Bronchial epithelial cell (primary cell): ENCODE results near the gene ZFP69B. TPM values are rescaled to one million over a fixed set of nuclear protein-coding genes. Genes with fewer than 3 reads are reported as not detected.

Experiments used
- DNase-seq: peaks from one replicate; pipeline ENCODE4 v3.0.0-alpha.2; 2010; ENCODE audit warnings: low read depth
- FAIRE-seq: peaks from 2 replicates; lab custom pipeline; 2011; peaks lifted over from hg19 to GRCh38; lab: Jason Lieb, UNC
- H3K27me3 ChIP-seq: 2 replicates; pipeline ENCODE4 v1.5.1; 2011; ENCODE audit warnings: low read length; ENCODE audit not compliant: control insufficient read depth, insufficient read depth
- H3K36me3 ChIP-seq: 2 replicates; pipeline ENCODE4 v1.5.1; 2011; ENCODE audit warnings: low read length; ENCODE audit not compliant: control insufficient read depth, insufficient read depth
- H3K4me3 ChIP-seq: 2 replicates; pipeline ENCODE4 v1.5.1; 2011; ENCODE audit warnings: mild to moderate bottlenecking, low read depth, low read length, control low read depth
- CTCF ChIP-seq: IDR thresholded peaks from 2 replicates; pipeline ENCODE4 v1.5.1; 2011; ENCODE audit warnings: mild to moderate bottlenecking, moderate library complexity, low read length, control low read depth, inconsistent platforms; ENCODE audit not compliant: insufficient read depth, severe bottlenecking
- total RNA-seq: library from RNA; depleted of rRNA; stranded (reverse); fragments of >200 nt; gene quantifications from 2 replicates; pipeline ENCODE4 v1.2.1, GENCODE V29; 2014

Gene ZFP69B
- total RNA-seq: 1.6 and 2.6 TPM in 2 replicates

- FAIRE-seq: no peak
- H3K27me3 ChIP-seq: no peaks in the 10 kb centered on the region
- H3K36me3 ChIP-seq: no peaks in the 10 kb centered on the region
- TF ChIP-seq CTCF: peak; percentile 4
- DNase-seq: peak; percentile 73
- peak within 1 kb of the TSS; percentile 62 for H3K4me3 ChIP-seq
These were observed at the start of gene ZFP69B for GRCh38 chr1:40449684-40450494. TSS of gene ZFP69B (plus strand) at chr1:40450476. CDS start at chr1:40450962, 486 bp downstream.

GRCh38 chr1:40401473-40402201 is 48.6 kb upstream of the ZFP69B start:
- no peak for FAIRE-seq
- no peak overlapping the region for H3K4me3 ChIP-seq
- no peaks in the 10 kb centered on the region for H3K27me3 ChIP-seq
- H3K36me3 ChIP-seq: no peaks in the 10 kb centered on the region
- no peak for DNase-seq
- no peak for TF ChIP-seq CTCF

- Histone ChIP-seq H3K27me3 (no peaks in the 10 kb centered on the region), H3K36me3 (no peaks in the 10 kb centered on the region), H3K4me3 (no peak overlapping the region)
- DNase-seq: peak; percentile 64
- peak; percentile 58 for TF ChIP-seq CTCF
- FAIRE-seq: no peak
These were observed 45.4 kb upstream of the ZFP69B start for GRCh38 chr1:40404670-40405462.

GRCh38 chr1:40405812-40406211 is 44.5 kb upstream of the ZFP69B start:
- FAIRE-seq (no peak), DNase-seq (no peak)
- no peaks in the 10 kb centered on the region for H3K36me3 ChIP-seq
- TF ChIP-seq CTCF: no peak
- no peaks in the 10 kb centered on the region for H3K27me3 ChIP-seq
- no peak overlapping the region for H3K4me3 ChIP-seq

GRCh38 chr1:40407453-40407852 is 42.8 kb upstream of the ZFP69B start:
- Histone ChIP-seq H3K27me3 (no peaks in the 10 kb centered on the region), H3K4me3 (no peak overlapping the region), H3K36me3 (no peaks in the 10 kb centered on the region)
- DNase-seq (no peak), FAIRE-seq (no peak)
- no peak for TF ChIP-seq CTCF
